K562 (cell line): Measurements from ENCODE around the gene GFOD2. TPM values are rescaled to one million over a fixed set of nuclear protein-coding genes. Genes with fewer than 3 reads are reported as not detected.

Experiments used
- ATAC-seq: fragments of 200-7000 bp; cut with Tn5 transposase; 3 replicates; pipeline ENCODE4 v1.9.1; 2020; ENCODE audit warnings: moderate library complexity
- BruUV-seq: library from RNA; stranded (reverse); fragments of 400-500 nt; replicated peaks from 2 replicates; lab custom pipeline; 2021; lab: Mats Ljungman, UMichigan
- CTCF ChIA-PET: fragments of 300-600 bp; formaldehyde crosslinking; extraction: SDS; loops from one replicate; lab custom pipeline; 2021; ENCODE audit warnings: low intra/inter-chr PET ratio; lab: Yijun Ruan, JAX
- POLR2A ChIA-PET: fragments of 300-600, 350-650 bp; sonication (Branson Sonifier 250); formaldehyde crosslinking; extraction: SDS; loops from one replicate; lab custom pipeline; 2021; ENCODE audit warnings: antibody characterized with exemption, inconsistent platforms; lab: Yijun Ruan, JAX
- DNase-seq, 4 experiments: peaks; one replicate each; pipeline versions ENCODE4 v3.0.0 to v3.0.0-alpha.2; 2011 to 2018; ENCODE audit warnings: low spot score in 3 of 4, mixed read lengths in 3 of 4; ENCODE audit errors: extremely low read depth in 1 of 4
- FAIRE-seq: peaks from 2 replicates; lab custom pipeline; 2011; peaks lifted over from hg19 to GRCh38; lab: Jason Lieb, UNC
- H2AFZ ChIP-seq: 2 replicates; pipeline ENCODE4 v1.6.0; 2011; ENCODE audit warnings: low read depth, low read length, control low read depth, inconsistent platforms
- H3K27ac ChIP-seq: fragments of 200-600 bp; 3 replicates; pipeline ENCODE4 v1.8.0; 2011; ENCODE audit warnings: low read depth, mild to moderate bottlenecking, control low read depth, inconsistent platforms, low read length, moderate library complexity, mixed read lengths; ENCODE audit errors: extremely low read depth
- H3K27me3 ChIP-seq, 2 experiments: fragments of 300-600 bp in 1 of 2; 2 replicates in 1 of 2; 3 replicates in 1 of 2; pipeline versions ENCODE4 v1.6.0 to v1.8.0; 2011; ENCODE audit warnings: inconsistent platforms in 2 of 2, low read length in 2 of 2, mild to moderate bottlenecking in 1 of 2, mixed read lengths in 1 of 2, moderate library complexity in 1 of 2; ENCODE audit not compliant: control insufficient read depth in 2 of 2, insufficient read depth in 2 of 2
- H3K36me3 ChIP-seq: fragments of 300-600 bp; 3 replicates; pipeline ENCODE4 v1.8.0; 2011; ENCODE audit warnings: mild to moderate bottlenecking, low read length, inconsistent platforms; ENCODE audit not compliant: control insufficient read depth, insufficient read depth
- H3K4me1 ChIP-seq, 2 experiments: fragments of 200-600 bp in 1 of 2; replicated peaks in 1 of 2; 2 replicates in 1 of 2; 3 replicates in 1 of 2; pipeline versions ENCODE4 v1.5.1 to v1.8.0; 2011; ENCODE audit warnings: inconsistent platforms in 2 of 2, low read length in 2 of 2, mild to moderate bottlenecking in 1 of 2, mixed read lengths in 1 of 2, moderate library complexity in 1 of 2; ENCODE audit not compliant: control insufficient read depth in 2 of 2, insufficient read depth in 2 of 2
- H3K4me2 ChIP-seq: 2 replicates; pipeline ENCODE4 v1.6.1; 2011; ENCODE audit warnings: low read length, control low read depth, inconsistent platforms, mixed read lengths; ENCODE audit not compliant: insufficient read depth
- H3K4me3 ChIP-seq: fragments of 200-600 bp; sonication (generic), shearing (Covaris generic); 2 replicates; pipeline ENCODE4 v1.5.1; 2016; ENCODE audit warnings: control low read depth, inconsistent platforms
- H3K79me2 ChIP-seq: fragments of 200-600 bp; 3 replicates; pipeline ENCODE4 v1.8.0; 2011; ENCODE audit warnings: low read length, inconsistent platforms; ENCODE audit not compliant: control insufficient read depth, insufficient read depth
- H3K9ac ChIP-seq, 2 experiments: 2 replicates each; pipeline versions ENCODE4 v1.6.0 to v1.6.1; 2011; ENCODE audit warnings: low read depth in 2 of 2, low read length in 2 of 2, control low read depth in 1 of 2, inconsistent platforms in 1 of 2, mild to moderate bottlenecking in 1 of 2, mixed read lengths in 1 of 2; ENCODE audit not compliant: insufficient read depth in 1 of 2
- H3K9me1 ChIP-seq: one replicate; pipeline ENCODE4 v1.6.0; 2011; ENCODE audit warnings: inconsistent platforms, mild to moderate bottlenecking, low read length, moderate library complexity; ENCODE audit not compliant: control insufficient read depth, insufficient read depth
- H3K9me3 ChIP-seq: replicated peaks from 2 replicates; pipeline ENCODE4 v1.5.1; 2011; ENCODE audit warnings: low read depth, low read length, inconsistent platforms; ENCODE audit not compliant: control insufficient read depth, insufficient read depth
- H4K20me1 ChIP-seq: replicated peaks from 2 replicates; pipeline ENCODE4 v1.6.1; 2011; ENCODE audit warnings: low read length, inconsistent platforms, mixed read lengths; ENCODE audit not compliant: control insufficient read depth, insufficient read depth
- ARID2 ChIP-seq: fragments of 450-650 bp; IDR thresholded peaks from 2 replicates; pipeline ENCODE4 v1.6.1; 2017; ENCODE audit warnings: antibody characterized with exemption, mild to moderate bottlenecking
- CEBPZ ChIP-seq: fragments of 150-350 bp; IDR thresholded peaks from 2 replicates; pipeline ENCODE4 v1.6.1; 2014; ENCODE audit warnings: low read depth, mild to moderate bottlenecking, low read length, borderline replicate concordance
- CREB3 ChIP-seq: fragments of 450-650 bp; conservative IDR thresholded peaks from 2 replicates; pipeline ENCODE4 v1.6.1; 2016; ENCODE audit warnings: missing genetic modification characterization, low read depth, mild to moderate bottlenecking, missing compliant biosample characterization, moderate library complexity
- HDAC6 ChIP-seq: IDR thresholded peaks from 2 replicates; pipeline ENCODE4 v1.6.1; 2012; ENCODE audit warnings: low read depth, mild to moderate bottlenecking, control low read depth, inconsistent platforms, low read length, moderate library complexity
- POLR2B ChIP-seq: fragments of 450-650 bp; IDR thresholded peaks from 2 replicates; pipeline ENCODE4 v1.6.1; 2018; ENCODE audit warnings: low read depth; ENCODE audit not compliant: partially characterized antibody
- TAF1 ChIP-seq: IDR thresholded peaks from 2 replicates; pipeline ENCODE4 v1.6.1; 2011; ENCODE audit warnings: mild to moderate bottlenecking, low read length, moderate library complexity; ENCODE audit not compliant: insufficient read depth, control insufficient read depth, severe bottlenecking; ENCODE audit errors: extremely low read depth
- ZBTB17 ChIP-seq: fragments of 450-650 bp; formaldehyde crosslinking; IDR thresholded peaks from 2 replicates; pipeline ENCODE4 v1.4.0; 2020; ENCODE audit warnings: mild to moderate bottlenecking
- ZNF282 ChIP-seq: sonication (generic); formaldehyde crosslinking; IDR thresholded peaks from 2 replicates; pipeline ENCODE4 v1.8.1; 2023; ENCODE audit warnings: missing genetic modification reagents
- ZNF639 ChIP-seq, 2 experiments: fragments of 200-800 bp in 1 of 2; sonication (Bioruptor generic) in 1 of 2; sonication (generic) in 1 of 2; formaldehyde crosslinking in 1 of 2; IDR thresholded peaks in 1 of 2; conservative IDR thresholded peaks in 1 of 2; 2 replicates each; pipeline versions ENCODE4 v1.5.0 to v1.6.1; 2016 to 2020; ENCODE audit warnings: missing compliant biosample characterization in 1 of 2, missing genetic modification characterization in 1 of 2, missing genetic modification reagents in 1 of 2
- ZNF695 ChIP-seq: fragments of 450-650 bp; formaldehyde crosslinking; IDR thresholded peaks from 2 replicates; pipeline ENCODE4 v1.4.0; 2020; ENCODE audit warnings: mild to moderate bottlenecking, moderate library complexity
- ZNF780A ChIP-seq: fragments of 250-450 bp; sonication (Bioruptor Pico); IDR thresholded peaks from 2 replicates; pipeline ENCODE4 v1.5.0; 2021; ENCODE audit warnings: mild to moderate bottlenecking
- WGBS: fragments of 100-300 bp; shearing (Covaris generic); methylation state at CpG from one replicate; pipeline ENCODE4 v1.1.6; 2016; ENCODE audit warnings: low coverage, mixed read lengths; ENCODE audit not compliant: insufficient coverage; ENCODE audit errors: missing lambda C conversion rate; 5-methylcytosine and 5-hydroxymethylcytosine counted together
- in situ Hi-C: fragments of 300-500 bp; cut with MboI; formaldehyde crosslinking; loops from 4 replicates; pipeline ENCODE4 v1.15.0; 2018; ENCODE audit warnings: inconsistent platforms, mixed read lengths
- intact Hi-C: fragments of 100-400 bp; cut with micrococcal nuclease; formaldehyde crosslinking; loops from 2 replicates; pipeline ENCODE4 v1.14.2; 2022
- polyA plus RNA-seq, 8 experiments: library from polyadenylated mRNA; depleted of rRNA in 4 of 8; stranded (reverse) in 5 of 8; unstranded in 3 of 8; fragments of >200 nt; fragmentation: Nextera tagmentation in 2 of 8; fragmentation: Illumina TruSeq in 1 of 8; extraction: Ambion mirVana in 2 of 8; extraction: Trizol in 1 of 8; gene quantifications; 2 replicates each; pipeline versions ENCODE4 v1.2.1 to v1.2.3, GENCODE V29; 2011 to 2014; ENCODE audit warnings: inconsistent platforms in 1 of 8, missing spikeins in 1 of 8
- total RNA-seq, 7 experiments: library from RNA; depleted of rRNA in 6 of 7; stranded (reverse); fragments of >200 nt in 6 of 7; fragmentation: Illumina TruSeq in 2 of 7; extraction: Trizol in 2 of 7; gene quantifications; 2 replicates each; pipeline versions ENCODE4 v1.2.1 to v1.2.3, GENCODE V29; 2011 to 2021; ENCODE audit warnings: low replicate concordance in 1 of 7

Gene GFOD2
- total and polyA plus RNA-seq, 9 of the 15 experiments (the other 6 are each of a cell fraction or from before 2014, with no cell fraction given) = 1.9 to 15.8 (median 11.1) TPM

GRCh38 chr16:67716097-67716496, 3.0 kb downstream of the GFOD2 start:
- 85% methylated on average over 2 of the region's 2 CpGs for WGBS
- Histone ChIP-seq H3K27me3 (no peaks in the 10 kb centered on the region), H3K4me2 (no peak overlapping the region), H2AFZ (no peak overlapping the region), H3K36me3 (peaks cover 8% of the 10 kb centered on the region; the same call in 1 of the 3 replicates), H3K27ac (no peak overlapping the region), H3K79me2 (peaks cover 35% of the 10 kb centered on the region), H3K9me3 (no peaks in the 10 kb centered on the region), H4K20me1 (0 out of 2 replicates have a peak, but pooled peaks cover 4% of the 10 kb centered on the region), H3K4me3 (no peak overlapping the region), H3K9me1 (no peaks in the 10 kb centered on the region), H3K9ac (no peak overlapping the region), H3K4me1 (peaks cover 6 to 12% of the 10 kb centered on the region in 2 experiments)
- CTCF ChIA-PET = no interaction called here
- FAIRE-seq (no peak), DNase-seq (no peak), ATAC-seq (no peak)
- BruUV-seq = no TSS peak
- TF ChIP-seq ZNF695 (CRISPR knock-in tag) (no peak), ZBTB17 (CRISPR knock-in tag) (no peak), ARID2 (no peak), ZNF780A (CRISPR knock-in tag) (no peak), ZNF639 (CRISPR knock-in tag; conservative IDR thresholded peaks at IDR 0.05 in 1 of 2, IDR thresholded peaks at IDR 0.05 in 1 of 2) (no peak), CEBPZ (no peak), TAF1 (no peak), HDAC6 (no peak), ZNF282 (CRISPR knock-in tag) (no peak), CREB3 (no peak), POLR2B (no peak)
- intact Hi-C loops = no loop called here
- POLR2A ChIA-PET = interaction anchor here (1.2 kb wide), 1 partner anchor 14 kb away, joined by 6 read pairs; no protein-coding TSS in a partner anchor
- in situ Hi-C loops = no loop called here
